H1 (cell line): ENCODE measurements around the gene CCT6A. TPM values are rescaled to one million over a fixed set of nuclear protein-coding genes. Genes with fewer than 3 reads are reported as not detected.

ENCODE experiments used
- CTCF ChIA-PET: fragments of 300-600 bp; sonication (Branson Sonifier 250); formaldehyde crosslinking; loops from one replicate; lab custom pipeline; 2021; ENCODE audit not compliant: partially characterized antibody; lab: Charles Lee
- POLR2A ChIA-PET: fragments of 300-600 bp; sonication (Branson Sonifier 250); formaldehyde crosslinking; loops from one replicate; lab custom pipeline; 2021; ENCODE audit warnings: inconsistent platforms; ENCODE audit not compliant: partially characterized antibody; lab: Charles Lee
- DNase-seq, 2 experiments: peaks; one replicate each; pipeline versions ENCODE4 v3.0.0 to v3.0.0-alpha.2; 2010 to 2022; ENCODE audit warnings: low spot score in 2 of 2, low read depth in 1 of 2, mixed read lengths in 1 of 2
- FAIRE-seq: peaks from 2 replicates; lab custom pipeline; 2011; peaks lifted over from hg19 to GRCh38; lab: Jason Lieb, UNC
- H2AFZ ChIP-seq: 2 replicates; pipeline ENCODE4 v1.8.1; 2012; ENCODE audit warnings: low read length, inconsistent platforms
- H2AK5ac ChIP-seq: 2 replicates; pipeline ENCODE4 v1.6.1; 2013; ENCODE audit warnings: low read depth, low read length
- H2BK120ac ChIP-seq: replicated peaks from 2 replicates; pipeline ENCODE3; 2013; ENCODE audit warnings: low read depth, low read length, inconsistent platforms
- H2BK12ac ChIP-seq: 2 replicates; pipeline ENCODE4 v1.6.1; 2013; ENCODE audit warnings: low read depth, low read length
- H2BK15ac ChIP-seq: 2 replicates; pipeline ENCODE4 v1.6.1; 2013; ENCODE audit warnings: low read length
- H2BK20ac ChIP-seq: 2 replicates; pipeline ENCODE4 v1.6.1; 2013; ENCODE audit warnings: low read length
- H2BK5ac ChIP-seq: 2 replicates; pipeline ENCODE4 v1.6.1; 2013; ENCODE audit warnings: low read depth, low read length
- H3K14ac ChIP-seq: 2 replicates; pipeline ENCODE4 v1.6.1; 2013; ENCODE audit warnings: inconsistent platforms; ENCODE audit not compliant: insufficient read length
- H3K18ac ChIP-seq: 2 replicates; pipeline ENCODE4 v1.6.1; 2013; ENCODE audit warnings: low read length; ENCODE audit errors: extremely low read depth
- H3K23ac ChIP-seq: 2 replicates; pipeline ENCODE4 v1.6.1; 2013; ENCODE audit warnings: inconsistent platforms; ENCODE audit not compliant: insufficient read length
- H3K23me2 ChIP-seq: 2 replicates; pipeline ENCODE4 v1.6.1; 2013; ENCODE audit warnings: low read depth, low read length
- H3K27ac ChIP-seq: 2 replicates; pipeline ENCODE4 v1.6.1; 2011; ENCODE audit warnings: low read depth, low read length, inconsistent platforms
- H3K27me3 ChIP-seq, 4 experiments: replicated peaks in 1 of 4; 1 replicate in 1 of 4; 2 replicates in 3 of 4; pipeline versions ENCODE4 v1.6.1 to v1.8.1; 2011 to 2013; ENCODE audit warnings: low read length in 3 of 4, mild to moderate bottlenecking in 3 of 4, inconsistent platforms in 2 of 4, mixed read lengths in 2 of 4, moderate library complexity in 1 of 4; ENCODE audit not compliant: control insufficient read depth in 3 of 4, insufficient read depth in 3 of 4; ENCODE audit errors: extremely low read depth in 1 of 4
- H3K36me3 ChIP-seq, 4 experiments: 2 replicates each; pipeline versions ENCODE4 v1.6.1 to v1.8.1; 2011 to 2013; ENCODE audit warnings: mild to moderate bottlenecking in 4 of 4, low read length in 3 of 4, moderate library complexity in 2 of 4, control low read depth in 1 of 4, inconsistent platforms in 1 of 4; ENCODE audit not compliant: insufficient read depth in 4 of 4, control insufficient read depth in 2 of 4
- H3K4ac ChIP-seq: replicated peaks from 2 replicates; pipeline ENCODE3; 2013; ENCODE audit warnings: low read length, low read depth, mixed read lengths, inconsistent platforms; ENCODE audit not compliant: insufficient read length
- H3K4me1 ChIP-seq, 4 experiments: replicated peaks in 1 of 4; 1 replicate in 1 of 4; 2 replicates in 3 of 4; pipeline versions ENCODE4 v1.6.1 to v1.8.1; 2011 to 2013; ENCODE audit warnings: low read length in 3 of 4, inconsistent platforms in 2 of 4, mixed read lengths in 1 of 4; ENCODE audit not compliant: insufficient read depth in 4 of 4, control insufficient read depth in 3 of 4
- H3K4me2 ChIP-seq, 2 experiments: 2 replicates each; pipeline versions ENCODE4 v1.6.1 to v1.8.1; 2011 to 2013; ENCODE audit warnings: low read depth in 2 of 2, low read length in 2 of 2, control low read depth in 1 of 2, inconsistent platforms in 1 of 2, mild to moderate bottlenecking in 1 of 2; ENCODE audit not compliant: insufficient read depth in 1 of 2
- H3K4me3 ChIP-seq, 4 experiments: fragments of 200-600, 300-600 bp in 1 of 4; sonication (generic), shearing (Covaris generic), sonication (Bioruptor Twin) in 1 of 4; 2 replicates each; pipeline versions ENCODE4 v1.5.1 to v1.8.1; 2011 to 2016; ENCODE audit warnings: low read length in 4 of 4, low read depth in 3 of 4, control low read depth in 2 of 4, inconsistent platforms in 2 of 4, mild to moderate bottlenecking in 2 of 4, mixed read lengths in 1 of 4, moderate library complexity in 1 of 4; ENCODE audit not compliant: insufficient read depth in 2 of 4; ENCODE audit errors: extremely low read depth in 1 of 4
- H3K56ac ChIP-seq: replicated peaks from 2 replicates; pipeline ENCODE3; 2013; ENCODE audit warnings: low read depth, mild to moderate bottlenecking, mixed read lengths, low read length, inconsistent platforms; ENCODE audit not compliant: insufficient read length
- H3K79me1 ChIP-seq: 2 replicates; pipeline ENCODE4 v1.6.1; 2013; ENCODE audit warnings: low read depth, low read length, control low read depth
- H3K79me2 ChIP-seq, 2 experiments: 2 replicates each; pipeline versions ENCODE4 v1.6.1 to v1.8.1; 2012 to 2013; ENCODE audit warnings: low read length in 2 of 2, mild to moderate bottlenecking in 2 of 2, inconsistent platforms in 1 of 2; ENCODE audit not compliant: insufficient read depth in 2 of 2, control insufficient read depth in 1 of 2
- H3K9ac ChIP-seq, 4 experiments: replicated peaks in 1 of 4; 1 replicate in 1 of 4; 2 replicates in 3 of 4; pipeline versions ENCODE4 v1.6.1 to v1.8.1; 2011 to 2013; ENCODE audit warnings: low read depth in 3 of 4, low read length in 3 of 4, control low read depth in 2 of 4, mild to moderate bottlenecking in 2 of 4, moderate library complexity in 2 of 4, inconsistent platforms in 1 of 4; ENCODE audit errors: extremely low read depth in 1 of 4
- H3K9me3 ChIP-seq, 2 experiments: 2 replicates each; pipeline versions ENCODE4 v1.6.1 to v1.8.1; 2012 to 2013; ENCODE audit warnings: mild to moderate bottlenecking in 2 of 2, moderate library complexity in 2 of 2, control low read depth in 1 of 2, inconsistent platforms in 1 of 2, low read depth in 1 of 2, low read length in 1 of 2, mixed read lengths in 1 of 2; ENCODE audit not compliant: insufficient read depth in 2 of 2
- H4K20me1 ChIP-seq, 2 experiments: replicated peaks in 1 of 2; 2 replicates each; pipeline versions ENCODE3 to v1.8.1; 2011 to 2013; ENCODE audit warnings: inconsistent platforms in 2 of 2, low read length in 2 of 2, mild to moderate bottlenecking in 1 of 2; ENCODE audit not compliant: insufficient read depth in 2 of 2, control insufficient read depth in 1 of 2
- H4K5ac ChIP-seq: 2 replicates; pipeline ENCODE4 v1.6.1; 2013; ENCODE audit warnings: low read length, low read depth, mixed read lengths, inconsistent platforms; ENCODE audit not compliant: insufficient read length
- H4K8ac ChIP-seq: 2 replicates; pipeline ENCODE4 v1.8.0; 2013; ENCODE audit warnings: mild to moderate bottlenecking, moderate library complexity, low read length, inconsistent platforms; ENCODE audit not compliant: insufficient read depth; ENCODE audit errors: extremely low read depth
- H4K91ac ChIP-seq: replicated peaks from 2 replicates; pipeline ENCODE3; 2013; ENCODE audit warnings: low read length, mixed read lengths, inconsistent platforms; ENCODE audit not compliant: insufficient read length
- CREB1 ChIP-seq: IDR thresholded peaks from 2 replicates; pipeline ENCODE4 v1.6.1; 2012; ENCODE audit warnings: inconsistent platforms
- FOSL1 ChIP-seq: IDR thresholded peaks from 2 replicates; pipeline ENCODE4 v1.6.1; 2011; ENCODE audit warnings: mild to moderate bottlenecking, low read depth, low read length, moderate library complexity; ENCODE audit not compliant: insufficient read depth
- GTF2F1 ChIP-seq: IDR thresholded peaks from 2 replicates; pipeline ENCODE4 v1.6.1; 2012; ENCODE audit warnings: low read depth, low read length, improper control_type of control experiment, borderline replicate concordance
- JUN ChIP-seq: IDR thresholded peaks from 2 replicates; pipeline ENCODE4 v1.6.1; 2011; ENCODE audit warnings: low read depth, mild to moderate bottlenecking, improper control_type of control experiment, low read length
- KDM5A ChIP-seq: fragments of 200-600 bp; IDR thresholded peaks from 2 replicates; pipeline ENCODE4 v1.7.1; 2012; ENCODE audit warnings: mild to moderate bottlenecking, low read length, inconsistent platforms, mixed read lengths
- SAP30 ChIP-seq: fragments of 300-600 bp; sonication (generic); IDR thresholded peaks from 2 replicates; pipeline ENCODE4 v1.7.1; 2012; ENCODE audit warnings: low read length, moderate library complexity, mild to moderate bottlenecking, inconsistent platforms; ENCODE audit not compliant: insufficient read depth, insufficient replicate concordance
- SIRT6 ChIP-seq: IDR thresholded peaks from one replicate; pipeline ENCODE4 v1.7.1; 2012; ENCODE audit warnings: low read length, inconsistent platforms
- SP4 ChIP-seq: IDR thresholded peaks from 2 replicates; pipeline ENCODE4 v1.6.1; 2012; ENCODE audit warnings: low read length, inconsistent platforms
- SUZ12 ChIP-seq: fragments of 200-600 bp; sonication (generic); IDR thresholded peaks from 2 replicates; pipeline ENCODE4 v1.6.1; 2012; ENCODE audit warnings: mild to moderate bottlenecking, inconsistent platforms, low read length, moderate library complexity, mixed read lengths
- TAF7 ChIP-seq: optimal IDR thresholded peaks from 2 replicates; pipeline ENCODE3; 2011; ENCODE audit warnings: low read depth, mild to moderate bottlenecking, inconsistent platforms, low read length, moderate library complexity, borderline replicate concordance
- TCF12 ChIP-seq: IDR thresholded peaks from 2 replicates; pipeline ENCODE4 v1.6.1; 2011; ENCODE audit warnings: low read depth, mild to moderate bottlenecking, low read length
- YY1 ChIP-seq: IDR thresholded peaks from 2 replicates; pipeline ENCODE4 v1.6.1; 2011; ENCODE audit warnings: low read depth, mild to moderate bottlenecking, low read length
- WGBS, 2 experiments: shearing (Covaris generic) in 1 of 2; methylation state at CpG; one replicate each; pipeline versions ENCODE4 v1.1.6 to v1.1.7; 2013 to 2015; ENCODE audit warnings: low lambda C conversion rate in 2 of 2, mixed read lengths in 2 of 2, inconsistent platforms in 1 of 2, low coverage in 1 of 2, missing lambda C conversion rate in 1 of 2; ENCODE audit not compliant: insufficient replicate concordance in 2 of 2, insufficient coverage in 1 of 2, insufficient read length in 1 of 2; ENCODE audit errors: extremely low coverage in 1 of 2, missing lambda C conversion rate in 1 of 2; 5-methylcytosine and 5-hydroxymethylcytosine counted together
- polyA plus RNA-seq, 7 experiments: library from polyadenylated mRNA; depleted of rRNA in 3 of 7; stranded (reverse) in 5 of 7; unstranded in 2 of 7; fragments of >200 nt in 5 of 7; fragments of 200-250 nt in 2 of 7; gene quantifications; 1 replicate in 5 of 7; 2 replicates in 1 of 7; 4 replicates in 1 of 7; pipeline versions ENCODE4 v1.2.1 to v1.2.3, GENCODE V29; 2011 to 2013; ENCODE audit warnings: missing spikeins in 2 of 7, mixed read lengths in 2 of 7
- total RNA-seq: library from RNA; stranded (reverse); fragmentation: NEBNext Ultra II Directional; extraction: Animal tissue kit (Norgen Biotek cat#: 25700); gene quantifications from 2 replicates; pipeline ENCODE4 v1.2.1, GENCODE V29; 2021
- TF ChIP-seq, protein P1 (sequence below): IDR thresholded peaks from 2 replicates; pipeline ENCODE4 v1.6.1; 2012; ENCODE audit warnings: inconsistent platforms
- TF ChIP-seq, protein P2 (sequence below): IDR thresholded peaks from 2 replicates; pipeline ENCODE4 v1.6.1; 2011; ENCODE audit warnings: low read depth, mild to moderate bottlenecking, low read length; ENCODE audit not compliant: insufficient read depth

The CCT6A gene
- total and polyA plus RNA-seq, 2 of the 8 experiments (the other 6 are each of a cell fraction or from before 2014, with no cell fraction given): 201 to 272 TPM

DNA sequence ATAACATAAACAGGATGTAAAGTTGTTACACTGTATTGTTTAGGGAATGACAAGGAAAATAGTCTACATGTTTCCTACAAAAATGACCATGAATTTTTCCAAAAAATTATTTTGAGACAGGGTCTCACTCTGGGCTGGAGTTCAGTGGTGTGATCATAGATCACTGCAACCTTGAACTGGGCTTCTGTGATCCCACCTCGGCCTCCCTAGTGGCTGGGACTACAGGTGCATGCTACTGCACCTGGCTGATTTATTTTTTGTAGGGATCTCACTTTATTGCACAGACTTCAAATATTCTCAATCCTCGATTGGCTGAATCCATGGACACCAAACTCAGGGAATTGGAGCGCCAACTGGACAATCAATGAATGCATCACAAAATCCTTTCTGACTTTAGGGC, 48.1 kb downstream of the CCT6A start:
- H2BK15ac ChIP-seq: no peak overlapping the region
- H3K27me3 ChIP-seq: no peaks in the 10 kb centered on the region
- H2BK20ac ChIP-seq: no peak overlapping the region
- H3K14ac ChIP-seq: no peak overlapping the region
- no peak overlapping the region for H3K4me2 ChIP-seq
- CTCF ChIA-PET: no interaction called here
- H2AFZ ChIP-seq: no peak overlapping the region
- peaks cover 4 to 31% (median 15%) of the 10 kb centered on the region in 4 experiments; a peak in 7 of 8 replicates for H3K36me3 ChIP-seq
- H3K56ac ChIP-seq: no peak overlapping the region
- H3K23ac ChIP-seq: no peak overlapping the region
- no peak overlapping the region for H3K27ac ChIP-seq
- H4K8ac ChIP-seq: no peak overlapping the region
- H4K20me1 ChIP-seq: no peaks in the 10 kb centered on the region
- TF ChIP-seq SUZ12 (no peak), TCF12 (no peak), GTF2F1 (no peak), SAP30 (no peak), JUN (no peak), SP4 (no peak), SIRT6 (no peak), TAF7 (no peak), KDM5A (no peak), FOSL1 (no peak), CREB1 (no peak), YY1 (no peak)
- TF ChIP-seq, protein P1, sequence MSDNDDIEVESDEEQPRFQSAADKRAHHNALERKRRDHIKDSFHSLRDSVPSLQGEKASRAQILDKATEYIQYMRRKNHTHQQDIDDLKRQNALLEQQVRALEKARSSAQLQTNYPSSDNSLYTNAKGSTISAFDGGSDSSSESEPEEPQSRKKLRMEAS: no peak
- TF ChIP-seq, protein P2, sequence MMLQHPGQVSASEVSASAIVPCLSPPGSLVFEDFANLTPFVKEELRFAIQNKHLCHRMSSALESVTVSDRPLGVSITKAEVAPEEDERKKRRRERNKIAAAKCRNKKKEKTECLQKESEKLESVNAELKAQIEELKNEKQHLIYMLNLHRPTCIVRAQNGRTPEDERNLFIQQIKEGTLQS: no peak
- H3K23me2 ChIP-seq: no peaks in the 10 kb centered on the region
- no peaks in the 10 kb centered on the region; a peak in 1 of 4 replicates for H3K79me2 ChIP-seq
- no peak overlapping the region for H2BK12ac ChIP-seq
- H4K91ac ChIP-seq: no peak overlapping the region
- no peak overlapping the region for H2BK120ac ChIP-seq
- no peak overlapping the region for H3K4ac ChIP-seq
- H3K9ac ChIP-seq: no peak overlapping the region
- no peak overlapping the region for H2BK5ac ChIP-seq
- H2AK5ac ChIP-seq: no peak overlapping the region
- peaks cover 0 to 13% of the 10 kb centered on the region in 2 experiments; a peak in 2 of 4 replicates for H3K9me3 ChIP-seq
- no peak overlapping the region for H3K18ac ChIP-seq
- no peak for FAIRE-seq
- DNase-seq: no peak
- no peaks in the 10 kb centered on the region for H3K79me1 ChIP-seq
- 89% methylated on average over 3 of the region's 3 CpGs; no CpG with 5 or more reads in 1 of the 2 experiments for WGBS, 2 experiments
- no peaks in the 10 kb centered on the region for H3K4me1 ChIP-seq
- no peak overlapping the region for H3K4me3 ChIP-seq
- POLR2A ChIA-PET: interaction anchor here (1.4 kb wide), 1 partner anchor 11 kb away, joined by 4 read pairs; no protein-coding TSS in a partner anchor
- no peak overlapping the region for H4K5ac ChIP-seq
